ENCODE measurements around the gene POU6F2.
"Not testable (repeated sequence)": the region's sequence is repeated elsewhere in the genome, so short reads cannot be mapped to it uniquely, and the experiment has no call there.

The POU6F2 gene

DNA sequence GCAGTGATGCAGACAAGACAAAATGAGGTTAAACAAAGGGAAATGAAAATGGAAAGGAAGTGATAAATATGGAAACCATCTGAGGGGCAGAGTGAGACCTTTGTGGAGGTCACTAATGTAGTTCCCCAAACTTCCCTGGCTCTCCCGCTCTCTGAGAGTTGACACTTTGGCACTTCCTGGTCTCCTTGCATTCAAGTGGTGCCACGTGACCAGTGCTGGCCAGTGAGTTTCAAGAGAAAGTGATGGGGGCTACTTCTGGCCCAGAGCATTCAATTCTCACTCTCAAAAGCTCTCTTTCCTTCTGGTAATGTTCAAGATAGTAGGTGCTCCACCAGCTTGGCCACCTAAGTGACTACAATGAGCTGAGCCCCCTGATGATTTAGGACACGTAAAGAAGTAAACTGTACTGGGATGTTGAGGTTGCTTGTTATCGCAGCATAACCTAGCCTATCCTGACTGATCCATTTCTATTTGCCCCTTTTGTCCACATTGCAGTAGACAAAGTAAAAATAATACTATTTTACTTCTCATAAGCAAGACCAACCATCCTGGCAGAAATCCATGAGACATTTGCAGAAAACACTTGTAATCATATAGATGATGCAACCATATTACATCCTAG, 346.5 kb downstream of the POU6F2 start:
- TF ChIP-seq, protein P1, sequence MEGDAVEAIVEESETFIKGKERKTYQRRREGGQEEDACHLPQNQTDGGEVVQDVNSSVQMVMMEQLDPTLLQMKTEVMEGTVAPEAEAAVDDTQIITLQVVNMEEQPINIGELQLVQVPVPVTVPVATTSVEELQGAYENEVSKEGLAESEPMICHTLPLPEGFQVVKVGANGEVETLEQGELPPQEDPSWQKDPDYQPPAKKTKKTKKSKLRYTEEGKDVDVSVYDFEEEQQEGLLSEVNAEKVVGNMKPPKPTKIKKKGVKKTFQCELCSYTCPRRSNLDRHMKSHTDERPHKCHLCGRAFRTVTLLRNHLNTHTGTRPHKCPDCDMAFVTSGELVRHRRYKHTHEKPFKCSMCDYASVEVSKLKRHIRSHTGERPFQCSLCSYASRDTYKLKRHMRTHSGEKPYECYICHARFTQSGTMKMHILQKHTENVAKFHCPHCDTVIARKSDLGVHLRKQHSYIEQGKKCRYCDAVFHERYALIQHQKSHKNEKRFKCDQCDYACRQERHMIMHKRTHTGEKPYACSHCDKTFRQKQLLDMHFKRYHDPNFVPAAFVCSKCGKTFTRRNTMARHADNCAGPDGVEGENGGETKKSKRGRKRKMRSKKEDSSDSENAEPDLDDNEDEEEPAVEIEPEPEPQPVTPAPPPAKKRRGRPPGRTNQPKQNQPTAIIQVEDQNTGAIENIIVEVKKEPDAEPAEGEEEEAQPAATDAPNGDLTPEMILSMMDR (conservative IDR thresholded peaks at IDR 0.05): no peak
- no peak overlapping the region for H3K27ac ChIP-seq

DNA sequence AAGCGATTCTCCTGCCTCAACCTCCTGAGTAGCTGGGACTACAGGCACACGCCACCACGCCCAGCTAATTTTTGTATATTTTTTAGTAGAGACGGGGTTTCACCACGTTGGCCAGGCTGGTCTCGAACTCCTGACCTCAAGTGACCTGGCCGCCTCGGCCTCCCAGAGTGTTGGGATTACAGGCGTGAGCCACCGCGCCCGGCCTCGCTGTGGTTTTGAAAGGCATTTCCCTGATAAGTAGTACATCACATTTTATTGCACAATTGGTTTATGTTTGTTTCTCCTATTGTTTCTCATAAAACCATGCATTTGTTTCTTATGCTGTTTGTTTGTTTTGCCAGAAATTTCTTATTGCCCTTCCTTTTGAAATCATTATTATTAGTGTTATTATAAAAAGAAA, 353.9 kb downstream of the POU6F2 start:
- not testable (repeated sequence) for H3K27ac ChIP-seq

DNA sequence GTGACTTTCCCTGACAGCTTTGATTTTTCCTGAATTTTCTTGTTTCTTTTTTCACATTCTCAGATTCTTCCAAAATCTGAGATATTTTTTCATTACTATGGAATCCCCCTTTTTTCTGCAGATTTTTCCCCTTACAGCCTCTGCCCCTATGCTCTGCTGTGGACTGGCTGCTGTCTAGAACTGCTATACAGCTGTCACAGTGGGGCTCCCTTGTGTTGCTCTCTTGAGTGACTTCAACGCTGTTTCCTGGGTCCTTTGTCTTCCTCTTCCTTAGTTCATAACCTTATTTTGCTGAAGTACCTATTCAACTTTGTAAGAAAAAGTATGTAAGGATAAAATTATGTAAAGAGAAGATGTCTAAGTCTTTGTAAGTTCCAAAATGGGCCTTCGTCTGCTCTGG, 354.4 kb downstream of the POU6F2 start:
- H3K27ac ChIP-seq: no peak overlapping the region
- TF ChIP-seq, protein P1 (conservative IDR thresholded peaks at IDR 0.05): no peak

GRCh38 chr7:39333701-39334100, 356.0 kb downstream of the POU6F2 start:
- H3K27ac ChIP-seq: no peak overlapping the region
- TF ChIP-seq, protein P1 (conservative IDR thresholded peaks at IDR 0.05): no peak

GRCh38 chr7:39336442-39336841, 358.7 kb downstream of the POU6F2 start:
- TF ChIP-seq, protein P1 (conservative IDR thresholded peaks at IDR 0.05): no peak
- no peak overlapping the region for H3K27ac ChIP-seq

GRCh38 chr7:39338716-39339115, 361.0 kb downstream of the POU6F2 start:
- no peak overlapping the region for H3K27ac ChIP-seq
- TF ChIP-seq, protein P1 (conservative IDR thresholded peaks at IDR 0.05): no peak

DNA sequence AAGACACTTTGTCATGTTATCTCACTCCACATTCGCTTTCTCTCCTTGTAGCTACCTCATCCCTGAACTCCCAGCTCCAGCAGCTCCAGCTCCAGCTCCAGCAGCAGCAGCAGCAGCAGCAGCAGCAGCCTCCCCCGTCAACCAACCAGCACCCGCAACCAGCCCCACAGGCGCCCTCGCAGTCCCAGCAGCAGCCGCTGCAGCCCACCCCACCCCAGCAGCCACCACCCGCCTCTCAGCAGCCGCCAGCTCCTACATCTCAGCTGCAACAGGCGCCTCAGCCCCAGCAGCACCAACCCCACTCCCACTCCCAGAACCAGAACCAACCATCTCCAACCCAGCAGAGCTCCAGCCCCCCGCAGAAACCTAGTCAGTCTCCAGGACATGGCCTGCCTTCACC, 361.9 kb downstream of the POU6F2 start:
- H3K27ac ChIP-seq: no peak overlapping the region
- TF ChIP-seq, protein P1 (conservative IDR thresholded peaks at IDR 0.05): no peak

- TF ChIP-seq, protein P1 (conservative IDR thresholded peaks at IDR 0.05): no peak
- H3K27ac ChIP-seq: no peak overlapping the region
These were observed 363.4 kb downstream of the POU6F2 start for GRCh38 chr7:39341083-39341482.

Measured in VCaP (cell line).